Peyer's patch (tissue), 4 donors: ENCODE results near the gene DLGAP4. TPM values are rescaled to one million over a fixed set of nuclear protein-coding genes. Genes with fewer than 3 reads are reported as not detected.

Source experiments
- DNase-seq, 3 donors: peaks; one replicate each; pipeline ENCODE4 v3.0.0-alpha.2; 2017 to 2019
- H3K27ac ChIP-seq, 4 donors: fragments of 200-600 bp; sonication (generic); one replicate each; pipeline ENCODE4 v1.5.1; 2016 to 2019
- H3K27me3 ChIP-seq, 2 donors: fragments of 200-600 bp; sonication (generic); one replicate each; pipeline ENCODE4 v1.5.1; 2019
- H3K36me3 ChIP-seq, 3 donors: fragments of 200-600 bp; sonication (generic); one replicate each; pipeline ENCODE4 v1.5.1; 2016 to 2019
- H3K4me1 ChIP-seq, 4 donors: fragments of 200-600 bp; sonication (generic); one replicate each; pipeline ENCODE4 v1.5.1; 2016 to 2019
- H3K4me3 ChIP-seq, 4 donors: fragments of 200-600 bp; sonication (generic); 1 replicate in 3 of 4; 2 replicates in 1 of 4; pipeline ENCODE4 v1.5.1; 2016 to 2019; ENCODE audit warnings: mild to moderate bottlenecking in 1 of 4
- H3K9me3 ChIP-seq, 4 donors: fragments of 200-600 bp; sonication (generic); one replicate each; pipeline ENCODE4 v1.5.1; 2016 to 2019; ENCODE audit warnings: mild to moderate bottlenecking in 1 of 4
- POLR2A ChIP-seq, 2 donors: fragments of 450-650 bp; IDR thresholded peaks; one replicate each; pipeline ENCODE4 v1.5.1; 2017; ENCODE audit warnings: antibody characterized with exemption in 2 of 2, mild to moderate bottlenecking in 2 of 2, moderate library complexity in 2 of 2
- total RNA-seq, 4 donors: library from RNA; depleted of rRNA; stranded (reverse); fragments of >200 nt; gene quantifications; one replicate each; pipeline ENCODE4 v1.1.0, GENCODE V29; 2016
- TF ChIP-seq, protein P1 (sequence below), 6 experiments: fragments of 450-650 bp in 4 of 6; fragments of 200-600 bp in 2 of 6; sonication (generic) in 1 of 6; IDR thresholded peaks; one replicate each; pipeline ENCODE4 v1.5.1; 2017 to 2019; ENCODE audit warnings: antibody characterized with exemption in 6 of 6, mild to moderate bottlenecking in 3 of 6, moderate library complexity in 1 of 6

The DLGAP4 gene
- total RNA-seq, 4 donors from 2014 or later: 44.5 to 70.1 (median 59.0) TPM

DNA sequence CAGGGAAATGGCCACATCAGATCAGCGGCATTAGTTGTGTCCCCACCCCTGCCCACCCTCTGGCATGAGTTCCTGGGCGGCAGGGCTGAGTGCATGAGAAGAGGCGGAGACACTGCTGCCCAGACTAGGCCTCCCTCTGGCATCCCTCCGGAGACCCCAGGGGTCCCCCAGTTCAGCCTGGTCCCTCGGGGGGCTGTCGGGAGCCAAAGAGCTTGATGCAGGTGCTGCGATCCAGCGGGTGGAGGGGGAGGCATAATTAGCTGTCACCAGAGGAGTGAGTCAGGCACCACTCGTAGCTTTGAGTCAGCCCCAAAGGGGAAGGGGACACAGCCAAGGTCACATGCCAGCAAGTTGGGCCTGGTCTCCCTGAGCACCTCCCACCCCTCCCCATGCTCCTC lies 34.5 kb downstream of the DLGAP4 start:
- Histone ChIP-seq H3K4me1 (no peaks in the 10 kb centered on the region), H3K27ac (no peak overlapping the region), H3K4me3 (no peak overlapping the region), H3K27me3 (no peaks in the 10 kb centered on the region), H3K36me3 (no peaks in the 10 kb centered on the region), H3K9me3 (no peaks in the 10 kb centered on the region)
- no peak for TF ChIP-seq POLR2A (IDR thresholded peaks at IDR 0.05)
- TF ChIP-seq, protein P1, sequence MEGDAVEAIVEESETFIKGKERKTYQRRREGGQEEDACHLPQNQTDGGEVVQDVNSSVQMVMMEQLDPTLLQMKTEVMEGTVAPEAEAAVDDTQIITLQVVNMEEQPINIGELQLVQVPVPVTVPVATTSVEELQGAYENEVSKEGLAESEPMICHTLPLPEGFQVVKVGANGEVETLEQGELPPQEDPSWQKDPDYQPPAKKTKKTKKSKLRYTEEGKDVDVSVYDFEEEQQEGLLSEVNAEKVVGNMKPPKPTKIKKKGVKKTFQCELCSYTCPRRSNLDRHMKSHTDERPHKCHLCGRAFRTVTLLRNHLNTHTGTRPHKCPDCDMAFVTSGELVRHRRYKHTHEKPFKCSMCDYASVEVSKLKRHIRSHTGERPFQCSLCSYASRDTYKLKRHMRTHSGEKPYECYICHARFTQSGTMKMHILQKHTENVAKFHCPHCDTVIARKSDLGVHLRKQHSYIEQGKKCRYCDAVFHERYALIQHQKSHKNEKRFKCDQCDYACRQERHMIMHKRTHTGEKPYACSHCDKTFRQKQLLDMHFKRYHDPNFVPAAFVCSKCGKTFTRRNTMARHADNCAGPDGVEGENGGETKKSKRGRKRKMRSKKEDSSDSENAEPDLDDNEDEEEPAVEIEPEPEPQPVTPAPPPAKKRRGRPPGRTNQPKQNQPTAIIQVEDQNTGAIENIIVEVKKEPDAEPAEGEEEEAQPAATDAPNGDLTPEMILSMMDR (IDR thresholded peaks at IDR 0.05): no peak
- peak in 1 of 3 donors; percentile 34 for DNase-seq

DNA sequence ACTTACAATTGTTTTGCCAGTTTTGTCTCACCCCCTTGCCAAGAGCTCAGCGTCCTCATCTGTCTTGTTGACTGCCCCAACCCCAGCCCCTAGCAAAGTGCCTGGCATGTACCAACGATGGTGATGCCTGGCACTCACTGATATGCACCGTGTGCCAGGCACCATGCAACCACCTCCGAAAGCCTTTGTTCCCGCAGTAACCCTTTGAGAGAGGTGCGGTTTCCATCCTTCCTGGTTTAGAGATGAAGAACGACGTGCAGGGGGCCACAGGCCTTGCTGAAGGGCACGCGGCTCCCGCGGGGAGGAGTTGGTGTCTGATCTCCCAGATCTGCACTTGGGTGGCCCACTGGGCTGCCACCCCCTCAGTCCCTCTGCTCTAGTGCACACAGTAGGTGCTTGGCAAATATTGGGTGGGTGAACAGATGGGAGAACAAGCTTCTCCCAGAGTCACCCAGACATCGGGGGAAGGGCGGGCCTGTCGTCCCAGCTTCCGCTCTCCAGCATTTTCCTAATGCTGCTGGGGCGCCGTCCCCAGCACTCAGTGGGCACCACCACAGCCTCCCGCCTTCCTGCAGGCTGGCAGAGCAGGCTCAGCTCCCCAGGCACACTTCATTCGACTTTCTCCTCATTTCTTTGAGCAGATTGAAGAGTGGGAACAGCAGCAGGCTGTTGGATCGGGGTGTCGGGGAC lies 35.3 kb downstream of the DLGAP4 start:
- Histone ChIP-seq H3K4me1 (no peaks in the 10 kb centered on the region), H3K9me3 (no peaks in the 10 kb centered on the region), H3K27ac (no peak overlapping the region), H3K4me3 (no peak overlapping the region), H3K27me3 (no peaks in the 10 kb centered on the region), H3K36me3 (no peaks in the 10 kb centered on the region)
- no peak for TF ChIP-seq POLR2A (IDR thresholded peaks at IDR 0.05)
- TF ChIP-seq, protein P1 (IDR thresholded peaks at IDR 0.05): no peak
- peak in 1 of 3 donors; percentile 41 for DNase-seq

DNA sequence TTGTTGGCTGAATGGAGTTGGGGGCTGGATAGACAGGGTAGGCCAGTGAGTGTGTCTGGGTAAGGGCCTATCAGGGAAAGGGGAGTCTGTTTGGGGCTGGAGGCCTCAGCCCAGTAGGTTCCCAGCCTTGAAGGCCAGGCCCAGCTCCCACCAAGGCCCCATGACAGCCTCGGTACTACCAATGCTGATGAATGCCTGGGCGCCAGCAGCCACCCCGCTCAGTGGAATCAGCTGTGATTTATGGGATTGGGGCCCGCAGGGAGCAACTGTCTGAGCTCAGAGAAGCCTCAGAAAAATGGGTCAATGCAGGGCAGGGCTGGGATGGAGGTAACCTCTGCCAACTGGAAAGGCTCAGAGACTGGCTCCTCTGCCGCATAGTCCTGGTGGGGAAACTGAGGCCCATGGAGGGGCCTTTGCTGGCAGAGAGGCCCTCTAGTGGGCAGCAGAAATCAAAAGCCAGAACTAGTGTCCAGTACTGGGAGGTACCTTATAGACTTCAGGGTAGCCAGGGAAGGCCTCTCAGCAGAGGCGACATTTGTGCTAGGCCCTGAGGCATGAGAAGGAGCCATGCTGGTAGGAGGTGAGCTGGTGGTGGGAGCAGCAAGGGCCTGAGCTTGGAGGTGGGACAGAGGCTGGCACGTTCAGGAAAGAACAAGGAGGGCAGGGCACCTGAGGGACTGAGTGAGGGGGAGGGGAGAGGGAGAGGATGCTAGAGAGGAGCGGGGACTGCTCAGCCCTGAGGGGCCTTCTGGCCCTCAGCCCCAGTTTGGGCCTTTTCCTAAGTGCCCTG lies 36.4 kb downstream of the DLGAP4 start:
- no peak overlapping the region for H3K4me3 ChIP-seq
- no peak for DNase-seq
- no peaks in the 10 kb centered on the region for H3K9me3 ChIP-seq
- no peaks in the 10 kb centered on the region for H3K27me3 ChIP-seq
- H3K36me3 ChIP-seq: no peaks in the 10 kb centered on the region
- TF ChIP-seq, protein P1 (IDR thresholded peaks at IDR 0.05): no peak
- TF ChIP-seq POLR2A (IDR thresholded peaks at IDR 0.05): no peak
- no peak overlapping the region for H3K27ac ChIP-seq
- H3K4me1 ChIP-seq: no peaks in the 10 kb centered on the region

DNA sequence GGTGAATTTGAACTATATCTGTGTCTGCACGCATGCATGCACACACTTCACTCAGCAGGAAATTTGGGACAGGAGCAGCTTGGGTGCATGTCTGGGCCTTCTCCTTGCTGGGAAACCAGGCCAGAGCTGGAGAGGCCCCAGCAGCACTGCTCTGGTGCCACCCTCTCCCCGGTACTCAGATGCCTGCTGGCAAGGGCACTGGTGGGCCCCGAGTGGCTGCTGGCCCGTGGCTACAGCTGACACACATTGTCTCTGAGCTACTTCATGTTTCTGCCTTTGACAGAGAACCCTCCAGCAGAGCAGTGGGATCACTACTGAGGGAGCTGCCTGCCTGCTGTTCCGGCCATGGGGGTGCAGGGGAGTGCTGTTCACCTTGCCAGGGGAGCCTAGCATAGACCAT lies 37.5 kb downstream of the DLGAP4 start:
- Histone ChIP-seq H3K4me3 (no peak overlapping the region), H3K36me3 (no peaks in the 10 kb centered on the region), H3K4me1 (no peaks in the 10 kb centered on the region), H3K27ac (no peak overlapping the region), H3K27me3 (no peaks in the 10 kb centered on the region), H3K9me3 (no peaks in the 10 kb centered on the region)
- DNase-seq: peak in 1 of 3 donors; percentile 27
- TF ChIP-seq, protein P1 (IDR thresholded peaks at IDR 0.05): no peak
- no peak for TF ChIP-seq POLR2A (IDR thresholded peaks at IDR 0.05)

DNA sequence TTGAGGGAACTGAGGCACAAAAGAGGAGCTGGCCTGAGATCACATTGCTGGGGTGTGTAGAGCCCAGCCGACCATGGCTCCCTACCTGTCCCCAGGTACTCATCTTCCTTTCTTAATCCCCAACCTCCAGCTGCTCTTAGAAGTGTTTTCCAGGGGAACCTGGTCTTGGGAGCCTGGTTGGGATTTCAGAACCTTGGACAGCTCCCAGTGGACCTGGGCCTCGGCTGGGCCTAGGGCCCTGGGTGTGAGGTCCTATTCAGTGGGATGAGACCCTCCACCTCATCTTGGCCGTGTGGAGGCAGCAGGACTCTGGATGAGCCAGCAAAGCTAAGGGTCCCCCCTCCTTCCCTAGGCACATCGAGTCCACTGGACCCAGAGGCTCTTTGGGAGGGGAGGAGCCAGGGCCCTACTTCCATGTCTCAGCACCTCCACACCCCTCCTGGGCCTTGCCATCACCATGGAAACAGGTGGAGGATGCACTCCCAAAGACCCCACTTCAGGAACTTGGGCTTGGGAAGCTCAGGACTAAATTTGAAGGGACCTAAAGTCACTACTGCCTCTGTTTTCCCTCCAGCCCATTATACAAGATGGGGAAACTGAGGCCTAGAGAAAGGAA lies 38.5 kb downstream of the DLGAP4 start:
- no peaks in the 10 kb centered on the region for H3K9me3 ChIP-seq
- no peak overlapping the region for H3K4me3 ChIP-seq
- H3K27ac ChIP-seq: no peak overlapping the region
- no peaks in the 10 kb centered on the region for H3K27me3 ChIP-seq
- TF ChIP-seq, protein P1 (IDR thresholded peaks at IDR 0.05): no peak
- TF ChIP-seq POLR2A (IDR thresholded peaks at IDR 0.05): no peak
- no peaks in the 10 kb centered on the region for H3K36me3 ChIP-seq
- no peak for DNase-seq
- no peaks in the 10 kb centered on the region for H3K4me1 ChIP-seq
